Amygdala (tissue), 56 donors: Measurements from ENCODE around the gene GAB4.
"Not testable (repeated sequence)": the region's sequence is repeated elsewhere in the genome, so short reads cannot be mapped to it uniquely, and the experiment has no call there.

Experiments
- DNase-seq, 56 donors: peaks; one replicate each; lab custom pipeline; 2025; lab: John Stamatoyannopoulos, UW

The GAB4 gene

DNA sequence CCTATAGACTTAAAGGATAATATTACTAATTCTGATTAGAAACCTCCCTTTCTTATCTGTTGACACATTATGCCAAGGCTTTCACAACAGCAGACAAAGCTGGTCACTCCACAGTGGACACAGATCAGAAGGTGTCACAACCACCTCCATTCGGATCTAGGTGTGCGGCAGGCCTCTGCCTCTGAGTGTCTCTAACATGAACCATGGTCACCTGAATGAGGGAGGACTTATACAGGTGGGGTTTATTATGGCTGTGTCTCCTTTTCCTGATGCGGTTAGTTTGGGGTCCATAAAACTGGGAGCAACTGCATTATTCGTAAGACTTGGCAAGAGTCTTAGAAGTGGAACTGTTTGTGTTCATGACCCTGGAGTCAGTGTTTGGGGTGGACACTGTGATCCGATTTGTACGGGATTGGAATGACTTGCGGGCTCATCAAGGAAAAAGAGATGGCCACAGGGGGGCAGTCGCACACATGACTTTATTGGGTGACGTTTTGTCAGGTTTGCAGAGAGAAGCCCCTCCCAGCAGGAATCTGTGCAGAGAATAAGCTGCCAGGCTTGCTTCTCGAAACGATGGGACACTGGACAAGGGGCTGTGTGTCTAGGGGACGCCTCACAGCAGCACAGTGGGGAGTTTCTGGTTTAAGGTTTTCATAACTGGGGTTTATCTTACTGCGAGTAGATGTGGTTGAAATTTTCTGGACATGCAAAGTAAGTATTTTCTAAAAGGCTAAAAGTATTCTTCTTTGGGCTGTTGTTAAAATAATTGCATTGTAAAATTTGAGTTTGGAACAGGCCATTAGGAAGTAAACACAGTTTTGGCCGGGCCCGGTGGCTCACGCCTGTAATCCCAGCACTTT, 90.6 kb downstream of the GAB4 start:
- peak in 42 of 56 donors; percentile 5 to 86 (median 34) for DNase-seq

GRCh38 chr22:16915701-16916100, 92.3 kb downstream of the GAB4 start:
- no peak for DNase-seq

- DNase-seq = not testable (repeated sequence)
Measured at GRCh38 chr22:16914911-16915310, 93.1 kb downstream of the GAB4 start.

- DNase-seq = no peak
Measured at GRCh38 chr22:16914006-16914405, 94.0 kb downstream of the GAB4 start.

GRCh38 chr22:16912281-16912680, 95.7 kb downstream of the GAB4 start:
- DNase-seq = no peak
